T-helper 2 cell (primary cell): ENCODE measurements around the gene IL17RE.
"Not testable (repeated sequence)": the region's sequence is repeated elsewhere in the genome, so short reads cannot be mapped to it uniquely, and the experiment has no call there.

ENCODE experiments used
- DNase-seq, 5 experiments: peaks; one replicate each; pipeline versions ENCODE4 v3.0.0 to v3.0.0-alpha.2; 2012 to 2022

The IL17RE gene

DNA sequence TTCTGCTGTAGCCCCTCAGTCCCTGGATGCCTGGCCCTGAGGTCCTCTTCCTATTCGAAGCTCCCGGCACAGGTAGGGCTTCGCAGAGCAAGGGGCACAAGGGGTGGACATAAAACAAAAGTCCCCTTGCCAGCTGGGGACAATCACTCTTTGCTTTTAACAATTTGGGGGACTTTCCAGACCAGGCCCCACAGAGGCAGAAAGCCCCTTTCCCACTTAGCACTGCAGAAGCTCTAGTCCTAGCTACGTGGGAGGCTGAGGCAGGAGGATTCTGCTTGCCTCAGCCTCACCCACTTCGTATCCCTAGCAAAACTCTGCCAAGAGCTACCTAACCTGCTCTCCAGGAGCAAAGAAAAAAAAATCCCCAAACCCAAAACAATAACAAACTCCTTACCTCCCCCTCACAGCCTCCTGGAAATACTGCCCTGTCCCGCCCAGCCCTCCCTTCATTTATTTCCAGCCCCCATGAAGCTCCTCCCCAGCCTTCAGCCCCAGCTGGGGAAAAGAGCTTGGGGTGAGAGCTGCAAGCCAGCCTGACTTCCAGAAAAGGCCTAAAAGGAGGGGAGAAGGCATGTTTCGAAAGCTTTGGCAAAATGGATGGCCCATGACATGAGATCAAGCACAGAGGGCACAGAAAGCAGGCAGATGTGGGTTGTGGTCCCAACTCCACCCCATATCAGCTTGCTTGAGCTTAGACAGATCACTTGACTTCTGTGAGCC is 22.7 kb upstream of the IL17RE start, which contains the start of gene CIDEC:
TSS of gene CIDEC (minus strand) at position 424 of the 720 bp plus-strand sequence. CDS start 1,767 bp downstream, outside the sequence.
- no peak for DNase-seq

- no peak for DNase-seq
Observed at GRCh38 chr3:9881441-9881840, 21.2 kb upstream of the IL17RE start.

GRCh38 chr3:9883706-9884554 is 18.7 kb upstream of the IL17RE start:
- DNase-seq: no peak

DNA sequence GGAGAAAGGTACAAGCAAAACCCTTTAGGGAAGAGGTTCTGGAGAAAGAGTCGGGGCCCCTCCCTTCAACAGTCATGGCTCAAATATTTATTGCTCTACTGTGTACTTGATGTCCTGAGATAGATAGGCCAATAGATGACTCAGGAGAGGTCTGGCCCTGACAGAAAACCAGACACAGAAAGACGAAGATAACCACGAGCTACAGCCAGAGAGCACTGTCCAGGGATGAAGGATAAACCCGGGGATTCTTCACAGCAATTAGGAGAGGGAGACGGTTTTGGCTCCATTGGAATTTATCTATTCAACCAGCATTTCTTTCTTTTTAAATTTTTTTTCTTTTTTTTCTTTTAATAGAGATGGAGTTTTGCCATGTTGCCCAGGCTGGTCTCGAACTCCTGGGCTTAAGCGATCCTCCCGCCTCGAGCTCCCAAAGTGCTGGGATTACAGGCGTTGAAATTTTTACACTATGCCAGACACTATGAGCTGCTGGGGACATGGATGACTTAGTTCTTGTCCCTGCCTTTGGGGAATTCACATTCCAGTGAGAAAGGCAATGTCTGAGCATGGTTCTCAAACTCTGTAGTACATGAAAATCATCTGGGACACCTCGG is 18.0 kb upstream of the IL17RE start:
- DNase-seq: no peak

DNA sequence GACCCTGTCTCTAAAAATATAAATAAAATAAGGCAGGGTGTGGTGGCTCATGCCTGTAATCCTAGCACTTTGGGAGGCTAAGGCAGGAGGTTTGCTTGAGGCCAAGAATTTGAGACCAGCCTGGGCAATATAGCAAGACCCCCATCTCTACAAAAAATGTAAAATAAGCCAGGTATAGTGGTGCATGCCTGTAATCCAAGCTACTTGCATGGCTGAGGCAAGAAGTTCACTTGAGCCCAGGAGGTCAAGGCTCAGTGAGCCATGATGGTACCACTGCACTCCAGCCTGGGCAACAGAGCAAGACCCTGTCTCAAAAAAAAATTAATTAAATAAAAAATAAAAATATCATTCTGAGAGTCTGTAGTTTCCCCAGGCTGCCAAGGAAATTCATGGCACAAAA is 16.3 kb upstream of the IL17RE start:
- no peak for DNase-seq

GRCh38 chr3:9887480-9887879 is 15.2 kb upstream of the IL17RE start:
- DNase-seq: no peak

DNA sequence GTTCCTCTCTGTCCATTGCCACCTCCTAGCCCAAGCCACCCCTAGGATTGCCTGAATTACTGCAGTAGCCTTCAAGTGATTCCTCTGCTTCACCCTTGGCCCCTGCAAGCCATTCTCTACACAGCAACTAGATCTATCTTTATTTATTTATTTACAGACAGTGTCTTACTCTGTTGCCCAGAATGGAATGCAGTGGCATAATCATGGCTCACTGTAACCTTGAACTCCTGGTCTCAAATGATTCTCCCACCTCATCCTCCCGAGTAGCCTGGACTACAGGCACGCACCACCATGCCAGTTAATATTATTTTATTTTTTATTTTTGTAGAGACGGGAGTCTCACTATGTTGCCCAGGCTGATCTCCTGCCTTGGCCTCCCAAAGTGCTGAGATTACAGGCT is 14.1 kb upstream of the IL17RE start:
- DNase-seq: no peak

DNA sequence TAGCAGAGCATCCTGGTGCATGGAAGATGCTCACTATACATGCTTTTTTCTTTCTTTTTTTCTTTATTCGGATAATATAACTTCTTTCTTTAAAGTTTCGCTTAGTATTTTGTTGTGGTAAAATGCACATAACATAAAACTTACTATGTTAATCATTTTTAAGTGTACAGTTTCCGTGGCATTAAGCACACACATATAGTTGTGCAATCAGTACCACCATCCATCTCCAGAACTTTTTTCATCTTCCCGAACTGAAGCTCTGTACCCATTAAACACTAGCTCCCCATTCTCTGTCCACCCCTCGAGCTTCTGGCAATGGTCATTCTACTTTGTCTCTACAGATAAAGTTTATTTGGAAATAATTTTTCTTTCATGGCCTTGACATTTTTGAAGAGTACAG is 13.2 kb upstream of the IL17RE start:
- DNase-seq: no peak

DNA sequence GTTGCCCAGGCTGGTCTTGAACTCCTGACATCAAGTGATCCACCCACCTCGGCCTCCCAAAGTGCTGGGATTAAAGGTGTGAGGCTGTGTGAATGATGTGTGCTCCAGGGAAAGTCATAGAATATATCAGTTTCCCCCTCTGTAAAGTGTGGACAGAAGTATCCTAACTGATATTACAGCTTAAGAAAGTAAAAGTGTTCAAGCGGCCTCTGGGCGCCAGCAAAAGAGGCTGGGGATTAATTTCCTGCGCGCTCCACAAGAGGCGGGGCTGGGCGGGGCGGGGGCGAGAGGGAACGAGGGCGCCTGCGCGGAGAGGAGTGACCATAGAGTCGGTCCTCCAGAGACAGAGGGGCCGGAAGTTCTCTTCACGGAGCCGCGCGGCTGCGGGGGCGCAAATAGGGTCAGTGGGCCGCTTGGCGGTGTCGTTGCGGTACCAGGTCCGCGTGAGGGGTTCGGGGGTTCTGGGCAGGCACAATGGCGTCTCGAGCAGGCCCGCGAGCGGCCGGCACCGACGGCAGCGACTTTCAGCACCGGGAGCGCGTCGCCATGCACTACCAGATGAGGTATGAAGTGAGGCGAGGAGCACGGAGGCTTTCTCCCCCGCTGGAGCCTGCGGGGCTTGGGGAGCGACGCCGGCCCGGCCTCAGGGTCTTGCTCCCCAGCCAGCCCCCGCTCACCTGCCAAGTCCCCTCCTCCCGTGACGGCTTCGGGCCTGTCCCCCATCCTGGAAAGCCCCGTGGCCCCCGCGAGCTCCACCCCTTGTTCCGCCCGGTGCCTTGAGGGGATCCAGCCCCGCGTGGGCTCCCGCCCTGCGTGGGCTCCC is 12.2 kb upstream of the IL17RE start, which contains the start of gene JAGN1:
TSS of gene JAGN1 (plus strand) at position 362 of the 823 bp plus-strand sequence. CDS start at position 475, 113 bp downstream.
- DNase-seq: peak; percentile 82 to 91 (median 86)

- no peak for DNase-seq
Observed at GRCh38 chr3:9891072-9891622, 11.5 kb upstream of the IL17RE start.

GRCh38 chr3:9893739-9894138 is 8.9 kb upstream of the IL17RE start:
- no peak for DNase-seq

- not testable (repeated sequence) for DNase-seq
Observed at GRCh38 chr3:9895715-9896114, 6.9 kb upstream of the IL17RE start.

DNA sequence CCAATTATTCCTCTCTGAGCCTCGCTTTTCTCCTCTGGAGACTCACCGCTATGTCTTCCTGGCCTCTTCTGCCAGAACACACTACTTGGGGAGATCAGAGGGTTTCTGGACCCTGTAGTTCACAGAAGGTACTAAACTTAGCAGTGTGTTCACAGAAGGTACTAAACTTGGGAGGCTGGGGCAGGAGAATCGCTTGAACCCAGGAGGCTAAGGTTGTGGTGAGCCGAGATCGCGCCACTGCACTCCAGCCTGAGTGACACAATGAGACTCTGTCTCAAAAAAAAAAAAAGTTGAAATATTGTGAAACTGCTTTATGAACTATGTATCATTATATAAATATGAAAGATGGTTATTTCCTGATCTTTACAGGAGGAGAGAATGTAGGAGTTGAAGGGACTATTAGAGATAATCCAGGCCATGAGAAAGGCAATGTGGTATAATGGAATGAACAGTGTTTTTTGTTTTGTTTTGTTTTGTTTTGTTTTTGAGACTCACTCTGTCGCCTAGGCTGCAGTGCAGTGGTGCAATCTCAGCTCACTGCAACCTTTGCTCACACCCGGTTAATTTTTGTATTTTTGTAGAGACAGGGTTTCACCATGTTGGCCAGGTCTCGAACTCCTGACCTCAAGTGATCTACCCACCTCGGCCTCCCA is 5.8 kb upstream of the IL17RE start:
- not testable (repeated sequence) for DNase-seq

- DNase-seq: no peak
Observed at GRCh38 chr3:9897408-9898372, 5.0 kb upstream of the IL17RE start.

- DNase-seq: no peak
Observed at GRCh38 chr3:9898467-9899241, 4.0 kb upstream of the IL17RE start.

- DNase-seq: no peak
Observed at GRCh38 chr3:9899289-9899791, 3.3 kb upstream of the IL17RE start.

DNA sequence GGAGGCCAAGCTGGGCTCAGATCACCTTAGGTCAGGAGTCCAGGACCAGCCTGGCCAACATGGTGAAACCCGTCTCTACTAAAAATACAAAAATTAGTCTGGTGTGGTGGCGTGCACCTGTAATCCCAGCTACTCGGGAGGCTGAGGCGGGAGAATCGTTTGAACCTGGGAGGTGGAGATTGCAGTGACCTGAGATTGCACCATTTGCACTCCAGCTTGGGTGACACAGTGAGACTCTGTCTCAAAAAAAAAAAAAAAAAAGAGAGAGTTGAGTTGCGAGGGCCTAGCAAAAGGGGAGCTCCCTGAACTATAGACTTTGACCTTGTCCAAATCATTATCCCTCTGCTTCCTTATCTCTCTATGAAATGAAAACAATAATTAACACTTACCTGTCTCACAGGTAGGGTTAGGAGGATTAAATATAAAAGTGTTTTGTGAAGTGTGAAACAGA is 1.7 kb upstream of the IL17RE start:
- not testable (repeated sequence) for DNase-seq

- DNase-seq: peak in 2 of 5 experiments; percentile 36 to 64
Observed at GRCh38 chr3:9901967-9902366, 681 bp upstream of the IL17RE start.

DNA sequence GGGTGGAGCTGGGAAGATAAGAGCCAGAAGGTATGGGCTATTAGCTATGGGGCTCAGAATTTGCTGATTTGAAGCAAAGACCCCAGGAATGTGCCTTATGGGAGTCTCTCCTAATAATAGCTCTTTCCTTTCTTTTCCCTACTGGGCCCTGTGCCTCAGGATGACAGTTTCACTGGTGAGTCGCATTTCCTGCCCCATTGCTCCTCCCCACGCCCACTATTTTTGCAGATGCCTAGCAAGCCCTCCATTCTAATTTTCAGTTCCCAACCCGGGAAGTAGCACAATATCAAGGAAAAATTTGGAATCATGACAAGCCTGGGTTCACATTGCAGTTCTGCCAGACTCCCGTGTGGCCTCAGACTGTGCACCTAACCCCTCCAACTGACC is 583 bp downstream of the IL17RE start:
- DNase-seq: no peak
